ENCODE measurements around the gene CYP4F2. TPM values are rescaled to one million over a fixed set of nuclear protein-coding genes. Genes with fewer than 3 reads are reported as not detected.

Gene CYP4F2
- total and polyA plus RNA-seq, 2 donors (not counting 3 experiments of a cell fraction or from before 2014, with no cell fraction given): not detected

DNA sequence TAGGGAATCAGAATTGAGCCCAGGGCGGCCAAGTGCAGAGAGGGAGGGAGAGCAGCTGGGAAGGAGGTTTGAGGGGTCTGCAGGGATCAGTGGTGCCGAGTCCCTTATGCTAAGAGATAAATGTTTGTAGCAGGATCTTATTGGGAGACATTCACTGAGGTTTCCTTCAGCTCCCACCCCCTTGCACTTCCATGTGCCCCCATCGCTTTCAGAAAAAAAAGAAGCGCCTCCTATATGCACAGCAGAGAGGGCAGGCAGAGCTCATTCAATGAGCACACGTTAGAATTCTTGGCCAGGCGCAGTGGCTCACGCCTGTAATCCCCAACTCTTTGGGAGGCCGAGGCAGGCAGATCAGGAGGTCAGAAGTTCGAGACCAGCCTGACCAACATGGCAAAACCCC, 28.0 kb downstream of the CYP4F2 start:
- Histone ChIP-seq H2AFZ (ENCODE audit: low read depth, low read length) (no peak overlapping the region), H4K20me1 (replicated peaks; ENCODE audit: control insufficient read depth, extremely low read depth, insufficient read depth, low read length) (no peaks in the 10 kb centered on the region), H3K9me1 (replicated peaks; ENCODE audit: control insufficient read depth, extremely low read depth, insufficient read depth, low read length) (no peaks in the 10 kb centered on the region), H3K4me1 (ENCODE audit: control insufficient read depth, extremely low read depth, insufficient read depth, low read length) (no peaks in the 10 kb centered on the region), H3K36me3 (ENCODE audit: control insufficient read depth in 2 of 2, extremely low read depth in 1 of 2, insufficient read depth in 2 of 2, low read length in 2 of 2) (no peaks in the 10 kb centered on the region), H3K4me2 (ENCODE audit: insufficient read depth, low read length) (no peak overlapping the region), H3K9me3 (replicated peaks; ENCODE audit: control insufficient read depth, insufficient read depth, low read length) (no peaks in the 10 kb centered on the region), H3K4me3 (replicated peaks in 1 of 3; ENCODE audit: insufficient read depth in 1 of 3, low read depth in 1 of 3, low read length in 3 of 3) (no peak overlapping the region), H3K27me3 (ENCODE audit: control insufficient read depth in 2 of 2, insufficient read depth in 2 of 2, low read length in 2 of 2) (no peaks in the 10 kb centered on the region), H3K9ac (replicated peaks; ENCODE audit: extremely low read depth, insufficient read depth, low read length) (no peak overlapping the region), H3K27ac (ENCODE audit: insufficient read depth, low read depth, low read length) (no peak overlapping the region), H3K79me2 (ENCODE audit: control insufficient read depth, insufficient read depth, low read length) (no peaks in the 10 kb centered on the region)
- BruUV-seq (replicated peaks): no TSS peak
- CTCF ChIA-PET: interaction anchor here (0.9 to 1.3 kb wide), 2 partner anchors 21 to 778 kb away, joined by 3 to 5 read pairs; no protein-coding TSS in a partner anchor
- intact Hi-C loops (cut with micrococcal nuclease): loop anchor here (1.0 kb wide), 2 partner anchors 241 to 286 kb away; no protein-coding TSS in a partner anchor
- FAIRE-seq (no peak), DNase-seq (ENCODE audit: low read depth, low spot score) (no peak)
- dilution Hi-C loops (cut with MboI; ENCODE audit: extremely low pct_ligation_motif_present, low sequenced_read_pairs): no loop called here
- no peak for TF ChIP-seq POLR2A (IDR thresholded peaks at IDR 0.05; ENCODE audit: low read depth, low read length)
- TF ChIP-seq, protein P1, sequence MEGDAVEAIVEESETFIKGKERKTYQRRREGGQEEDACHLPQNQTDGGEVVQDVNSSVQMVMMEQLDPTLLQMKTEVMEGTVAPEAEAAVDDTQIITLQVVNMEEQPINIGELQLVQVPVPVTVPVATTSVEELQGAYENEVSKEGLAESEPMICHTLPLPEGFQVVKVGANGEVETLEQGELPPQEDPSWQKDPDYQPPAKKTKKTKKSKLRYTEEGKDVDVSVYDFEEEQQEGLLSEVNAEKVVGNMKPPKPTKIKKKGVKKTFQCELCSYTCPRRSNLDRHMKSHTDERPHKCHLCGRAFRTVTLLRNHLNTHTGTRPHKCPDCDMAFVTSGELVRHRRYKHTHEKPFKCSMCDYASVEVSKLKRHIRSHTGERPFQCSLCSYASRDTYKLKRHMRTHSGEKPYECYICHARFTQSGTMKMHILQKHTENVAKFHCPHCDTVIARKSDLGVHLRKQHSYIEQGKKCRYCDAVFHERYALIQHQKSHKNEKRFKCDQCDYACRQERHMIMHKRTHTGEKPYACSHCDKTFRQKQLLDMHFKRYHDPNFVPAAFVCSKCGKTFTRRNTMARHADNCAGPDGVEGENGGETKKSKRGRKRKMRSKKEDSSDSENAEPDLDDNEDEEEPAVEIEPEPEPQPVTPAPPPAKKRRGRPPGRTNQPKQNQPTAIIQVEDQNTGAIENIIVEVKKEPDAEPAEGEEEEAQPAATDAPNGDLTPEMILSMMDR (IDR thresholded peaks at IDR 0.05; ENCODE audit: extremely low read depth in 1 of 2, insufficient read depth in 1 of 2, low read depth in 1 of 2, low read length in 2 of 2): no peak
- no peak for TF ChIP-seq GATA2 (IDR thresholded peaks at IDR 0.05; ENCODE audit: insufficient read depth, insufficient read length, low read depth, low read length)
- TF ChIP-seq POLR2AphosphoS5 (IDR thresholded peaks at IDR 0.05; ENCODE audit: insufficient read depth, low read depth, low read length): no peak
- no peak for TF ChIP-seq MYC (IDR thresholded peaks at IDR 0.05; ENCODE audit: low read depth, low read length)
- TF ChIP-seq, protein P2, sequence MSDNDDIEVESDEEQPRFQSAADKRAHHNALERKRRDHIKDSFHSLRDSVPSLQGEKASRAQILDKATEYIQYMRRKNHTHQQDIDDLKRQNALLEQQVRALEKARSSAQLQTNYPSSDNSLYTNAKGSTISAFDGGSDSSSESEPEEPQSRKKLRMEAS (IDR thresholded peaks at IDR 0.05; ENCODE audit: insufficient read depth, insufficient read length): no peak
- no peak for TF ChIP-seq JUN (IDR thresholded peaks at IDR 0.05; ENCODE audit: borderline replicate concordance, insufficient read depth, insufficient read length, low read depth)
- TF ChIP-seq FOS (IDR thresholded peaks at IDR 0.05; ENCODE audit: borderline replicate concordance, insufficient read depth, low read length): no peak
- TF ChIP-seq EZH2 (IDR thresholded peaks at IDR 0.05; ENCODE audit: borderline replicate concordance, low read depth, low read length, severe bottlenecking): no peak
- POLR2A ChIA-PET: no interaction called here

Data from endothelial cell of umbilical vein (primary cell).